ENCODE measurements around the gene CTDSP1. TPM values are rescaled to one million over a fixed set of nuclear protein-coding genes. Genes with fewer than 3 reads are reported as not detected.

Gene CTDSP1
- total and polyA plus RNA-seq, 11 donors: 67.4 to 121 (median 93.8) TPM

DNA sequence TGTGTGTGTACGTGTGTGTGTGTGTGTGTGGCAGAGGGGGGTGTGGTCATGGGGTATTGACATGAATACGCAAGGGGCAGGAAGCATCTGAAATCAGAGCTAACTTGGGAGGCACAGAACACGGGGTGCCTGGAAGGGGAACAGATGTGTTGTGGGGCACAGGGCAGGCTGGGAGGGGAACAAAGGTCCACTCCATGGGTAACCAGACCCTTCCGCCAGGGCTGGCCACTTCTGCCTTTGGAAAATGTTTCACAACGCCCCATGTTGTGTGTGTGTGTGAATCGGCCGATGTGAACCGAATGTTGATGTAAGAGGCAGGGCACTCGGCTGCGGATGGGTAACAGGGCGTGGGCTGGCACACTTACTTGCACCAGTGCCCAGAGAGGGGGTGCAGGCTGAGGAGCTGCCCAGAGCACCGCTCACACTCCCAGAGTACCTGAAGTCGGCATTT, 17.7 kb upstream of the CTDSP1 start, which contains the start of gene SLC11A1:
TSS of gene SLC11A1 (plus strand) at position 358 of the 451 bp plus-strand sequence. CDS start 96 bp downstream, outside the sequence.
- 70 to 88% (median 82%) methylated on average over 13 of the region's 13 CpGs for WGBS, 4 donors
- Histone ChIP-seq H3K4me3 (peak within 1 kb of the TSS in 3 of 12 donors; percentile 16 to 51 (median 17)), H3K4me1 (peaks cover 0 to 5% (median 0%) of the 10 kb centered on the region in 12 donors), H3K36me3 (no peaks in the 10 kb centered on the region), H3K27me3 (no peaks in the 10 kb centered on the region), H3K27ac (peak within 1 kb of the TSS in 2 of 12 donors; percentile 13 to 90), H3K9me3 (no peaks in the 10 kb centered on the region)
- DNase-seq (peak in 3 of 5 donors; percentile 73 to 80 (median 75)), ATAC-seq (peak; percentile 71 to 90 (median 78))
- intact Hi-C loops (cut with DNase I): no loop called here
- TF ChIP-seq, protein P1, sequence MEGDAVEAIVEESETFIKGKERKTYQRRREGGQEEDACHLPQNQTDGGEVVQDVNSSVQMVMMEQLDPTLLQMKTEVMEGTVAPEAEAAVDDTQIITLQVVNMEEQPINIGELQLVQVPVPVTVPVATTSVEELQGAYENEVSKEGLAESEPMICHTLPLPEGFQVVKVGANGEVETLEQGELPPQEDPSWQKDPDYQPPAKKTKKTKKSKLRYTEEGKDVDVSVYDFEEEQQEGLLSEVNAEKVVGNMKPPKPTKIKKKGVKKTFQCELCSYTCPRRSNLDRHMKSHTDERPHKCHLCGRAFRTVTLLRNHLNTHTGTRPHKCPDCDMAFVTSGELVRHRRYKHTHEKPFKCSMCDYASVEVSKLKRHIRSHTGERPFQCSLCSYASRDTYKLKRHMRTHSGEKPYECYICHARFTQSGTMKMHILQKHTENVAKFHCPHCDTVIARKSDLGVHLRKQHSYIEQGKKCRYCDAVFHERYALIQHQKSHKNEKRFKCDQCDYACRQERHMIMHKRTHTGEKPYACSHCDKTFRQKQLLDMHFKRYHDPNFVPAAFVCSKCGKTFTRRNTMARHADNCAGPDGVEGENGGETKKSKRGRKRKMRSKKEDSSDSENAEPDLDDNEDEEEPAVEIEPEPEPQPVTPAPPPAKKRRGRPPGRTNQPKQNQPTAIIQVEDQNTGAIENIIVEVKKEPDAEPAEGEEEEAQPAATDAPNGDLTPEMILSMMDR (IDR thresholded peaks at IDR 0.05): no peak
- TF ChIP-seq POLR2A (IDR thresholded peaks at IDR 0.05): peak in 1 of 2 donors; percentile 25

DNA sequence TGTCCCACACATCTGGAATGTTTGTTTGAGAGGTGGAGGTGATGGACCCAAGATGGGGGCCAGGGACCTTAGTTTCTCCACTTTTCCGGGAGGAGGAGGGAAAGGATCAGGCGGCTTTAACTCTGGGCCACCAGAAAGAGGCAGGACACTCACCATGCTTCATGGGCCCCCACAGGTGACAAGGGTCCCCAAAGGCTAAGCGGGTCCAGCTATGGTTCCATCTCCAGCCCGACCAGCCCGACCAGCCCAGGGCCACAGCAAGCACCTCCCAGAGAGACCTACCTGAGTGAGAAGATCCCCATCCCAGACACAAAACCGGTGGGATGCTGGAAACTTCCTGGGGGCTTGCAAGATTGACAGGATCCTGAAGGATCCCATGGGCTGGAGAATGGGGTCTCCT, 16.9 kb upstream of the CTDSP1 start:
- WGBS, 4 donors: 92 to 100% (median 95%) methylated on average over 4 to 6 of the region's 6 CpGs
- ATAC-seq (no peak), DNase-seq (peak in 1 of 5 donors; percentile 53)
- TF ChIP-seq, protein P1 (IDR thresholded peaks at IDR 0.05): no peak
- TF ChIP-seq POLR2A (IDR thresholded peaks at IDR 0.05): no peak
- Histone ChIP-seq H3K36me3 (no peaks in the 10 kb centered on the region), H3K27me3 (no peaks in the 10 kb centered on the region), H3K4me1 (peaks cover 0 to 13% (median 4%) of the 10 kb centered on the region in 12 donors), H3K27ac (peak overlapping the region in 1 of 12 donors; percentile 90), H3K4me3 (peak overlapping the region in 3 of 12 donors; percentile 16 to 51 (median 17)), H3K9me3 (no peaks in the 10 kb centered on the region)
- intact Hi-C loops (cut with DNase I): no loop called here

DNA sequence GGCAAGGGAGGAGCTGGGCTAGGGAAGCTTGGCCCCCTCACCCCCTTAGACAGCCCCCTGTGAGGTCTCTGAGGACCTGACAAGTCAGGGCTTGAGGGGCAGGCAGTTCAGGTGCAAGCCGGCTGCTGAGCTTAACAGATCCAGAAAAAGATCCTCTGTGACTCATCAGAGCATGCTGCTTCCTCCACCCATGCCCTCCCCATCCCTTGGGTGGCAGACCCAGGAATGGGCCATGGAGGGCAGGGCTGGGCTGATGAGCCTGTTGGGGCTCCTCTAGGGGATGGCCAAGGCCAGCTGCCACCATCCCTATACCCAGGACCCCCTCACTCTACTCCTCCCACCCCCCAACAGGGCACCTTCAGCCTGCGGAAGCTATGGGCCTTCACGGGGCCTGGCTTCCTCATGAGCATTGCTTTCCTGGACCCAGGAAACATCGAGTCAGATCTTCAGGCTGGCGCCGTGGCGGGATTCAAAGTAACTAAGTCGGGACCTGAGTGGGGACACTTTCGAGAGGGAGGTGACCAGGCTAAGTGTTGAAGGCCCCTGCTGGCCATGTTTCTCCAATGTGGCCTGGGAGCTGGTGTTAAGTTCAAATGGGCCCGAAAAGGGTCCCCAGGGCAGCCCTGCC, 15.7 kb upstream of the CTDSP1 start:
- peak in 1 of 5 donors; percentile 53 for DNase-seq
- WGBS, 4 donors: 86 to 89% (median 88%) methylated on average over 9 to 10 of the region's 10 CpGs
- no peaks in the 10 kb centered on the region for H3K9me3 ChIP-seq
- intact Hi-C loops (cut with DNase I): no loop called here
- peaks cover 0 to 20% (median 5%) of the 10 kb centered on the region in 12 donors for H3K4me1 ChIP-seq
- no peak for TF ChIP-seq POLR2A (IDR thresholded peaks at IDR 0.05)
- TF ChIP-seq, protein P1 (IDR thresholded peaks at IDR 0.05): no peak
- no peaks in the 10 kb centered on the region for H3K36me3 ChIP-seq
- no peaks in the 10 kb centered on the region for H3K27me3 ChIP-seq
- peak in 1 of 4 donors; percentile 3 for ATAC-seq
- H3K4me3 ChIP-seq: peak overlapping the region in 1 of 12 donors; percentile 51
- H3K27ac ChIP-seq: peak overlapping the region in 1 of 12 donors; percentile 90

DNA sequence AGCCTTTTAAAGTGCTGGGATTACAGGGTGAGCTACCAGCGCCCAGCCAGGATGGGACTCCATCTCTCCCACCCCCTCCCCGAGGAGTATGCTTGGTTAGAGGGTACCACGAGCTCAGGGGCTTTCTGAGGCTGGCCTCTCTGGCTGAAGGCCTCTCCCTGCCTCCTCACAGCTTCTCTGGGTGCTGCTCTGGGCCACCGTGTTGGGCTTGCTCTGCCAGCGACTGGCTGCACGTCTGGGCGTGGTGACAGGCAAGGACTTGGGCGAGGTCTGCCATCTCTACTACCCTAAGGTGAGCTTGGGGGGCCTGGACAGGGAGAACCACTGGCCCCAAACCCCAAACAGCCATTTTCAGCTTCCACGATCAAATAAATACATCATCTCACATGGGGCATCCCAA, 14.7 kb upstream of the CTDSP1 start:
- no peak overlapping the region for H3K27ac ChIP-seq
- ATAC-seq (no peak), DNase-seq (peak in 1 of 5 donors; percentile 27)
- 86 to 88% (median 87%) methylated on average over 9 of the region's 9 CpGs for WGBS, 4 donors
- TF ChIP-seq, protein P1 (IDR thresholded peaks at IDR 0.05): no peak
- no peak for TF ChIP-seq POLR2A (IDR thresholded peaks at IDR 0.05)
- intact Hi-C loops (cut with DNase I): no loop called here
- peaks cover 0 to 23% (median 5%) of the 10 kb centered on the region in 12 donors for H3K4me1 ChIP-seq
- no peaks in the 10 kb centered on the region for H3K27me3 ChIP-seq
- no peaks in the 10 kb centered on the region for H3K9me3 ChIP-seq
- H3K4me3 ChIP-seq: peak overlapping the region in 1 of 12 donors; percentile 51
- no peaks in the 10 kb centered on the region for H3K36me3 ChIP-seq

Measured in heart left ventricle (tissue), 16 donors.